ENCODE results near the gene SLC45A2.

SLC45A2 gene

DNA sequence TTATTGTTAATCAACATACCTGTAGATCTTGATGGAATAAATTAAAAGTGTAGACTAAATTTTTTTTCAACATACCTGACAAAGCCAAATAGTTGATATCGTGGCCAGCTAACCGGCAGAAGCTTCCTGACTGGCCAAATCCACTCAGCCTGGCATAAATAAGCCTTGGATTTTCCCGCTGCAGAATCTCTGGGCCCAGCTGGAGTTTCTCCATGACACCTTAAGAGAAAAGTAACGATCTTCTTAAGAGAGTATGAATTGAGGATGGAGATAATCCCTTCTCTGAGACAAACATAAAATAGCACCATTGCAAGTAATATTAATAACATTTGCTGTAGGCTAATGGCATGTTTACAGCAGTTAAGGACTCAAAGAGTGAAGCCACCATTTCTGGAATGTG is 21.2 kb upstream of the SLC45A2 start:
- DNase-seq, result no peak

DNA sequence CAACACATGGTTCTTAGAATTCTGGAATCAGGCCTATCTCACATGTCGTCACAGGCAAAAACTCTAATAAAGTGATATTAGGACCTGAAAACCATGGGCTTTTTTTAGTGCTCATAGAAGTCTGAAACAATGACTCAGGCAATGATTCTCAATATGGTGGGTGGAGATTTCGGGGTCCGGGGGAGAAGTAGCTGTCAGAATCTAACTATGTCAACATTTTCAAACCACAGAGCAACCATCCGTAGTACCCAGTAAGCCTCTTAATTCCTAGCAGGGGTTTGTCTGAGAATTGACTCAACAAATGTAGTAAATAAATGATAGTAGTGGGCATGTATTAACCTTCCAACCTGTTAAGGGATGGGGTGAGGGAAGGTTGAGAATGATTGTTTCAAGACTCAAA is 20.7 kb upstream of the SLC45A2 start:
- peak; percentile 33 for DNase-seq

DNA sequence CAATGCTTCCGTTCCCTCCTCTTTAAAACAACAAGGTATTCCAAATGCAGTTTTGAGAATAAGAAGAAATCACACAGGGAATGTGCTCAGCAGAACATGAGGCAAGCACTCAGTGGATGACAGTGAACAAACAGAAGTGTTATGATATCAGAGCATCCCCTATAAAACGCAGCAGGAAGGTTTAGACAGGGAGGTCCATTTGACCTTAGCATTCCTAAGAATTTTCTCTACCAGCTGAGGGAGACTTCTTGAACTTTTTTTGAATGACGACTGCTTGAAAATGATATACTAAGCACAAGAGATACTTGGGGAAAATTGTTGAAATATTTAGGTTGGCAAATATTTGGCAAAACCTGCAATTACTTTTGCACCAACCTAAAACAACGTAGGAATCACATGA is 19.4 kb upstream of the SLC45A2 start:
- DNase-seq, result no peak

DNA sequence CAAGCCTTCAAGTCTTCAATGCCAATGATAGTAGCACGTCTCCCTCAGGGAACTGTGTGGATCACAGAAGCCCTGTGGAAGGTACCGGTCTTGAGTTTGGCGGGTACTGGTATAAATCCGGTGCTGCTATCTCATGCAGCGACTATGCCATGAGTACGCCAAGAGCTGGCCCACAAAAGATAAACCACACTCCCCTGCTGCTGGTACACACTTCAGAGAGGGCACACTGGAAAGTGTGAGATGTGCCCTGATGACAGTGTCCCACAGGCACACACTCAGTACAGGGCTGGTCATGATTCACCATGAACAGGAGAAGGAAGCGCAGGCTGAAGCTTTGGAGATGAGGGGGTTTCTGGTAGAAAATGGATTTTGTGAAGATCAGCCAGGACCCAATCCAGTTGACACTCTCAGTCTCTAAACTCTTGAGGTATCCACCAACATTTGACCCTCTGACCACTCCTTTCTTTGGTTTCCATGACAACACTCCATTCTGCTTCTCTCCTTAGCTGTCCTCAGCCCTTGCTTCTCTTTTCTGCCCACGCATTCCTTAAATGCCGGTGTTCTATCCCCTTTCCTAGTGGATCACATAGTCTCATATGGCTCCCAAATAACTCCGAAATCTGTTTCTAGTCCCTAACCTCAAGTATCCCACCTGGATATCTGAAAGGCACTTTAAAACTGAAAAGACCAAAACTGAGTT is 18.3 kb upstream of the SLC45A2 start:
- peak; percentile 16 for DNase-seq

- no peak for DNase-seq
Measured at GRCh38 chr5:34001241-34001841, 16.8 kb upstream of the SLC45A2 start.

DNA sequence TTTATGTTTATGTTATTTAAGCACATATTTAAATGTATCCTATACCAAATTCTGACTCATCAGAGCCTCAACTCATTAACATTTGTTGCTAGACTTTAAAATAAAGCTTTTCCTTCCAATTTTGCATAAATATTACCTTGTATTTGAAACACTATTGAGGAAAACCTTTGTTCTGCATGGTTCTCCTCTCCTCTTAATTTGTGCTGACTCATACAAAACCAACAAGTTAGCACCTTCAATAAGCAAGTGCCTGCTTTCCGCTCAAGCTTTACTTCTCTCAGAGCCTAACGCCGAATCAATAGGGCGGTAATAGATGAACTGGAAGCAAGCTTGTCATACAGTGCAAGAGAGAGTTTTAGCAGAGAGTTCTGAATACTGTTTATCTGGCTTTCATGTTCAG is 15.5 kb upstream of the SLC45A2 start:
- no peak for DNase-seq

- DNase-seq, result peak; percentile 28
Measured at GRCh38 chr5:33997331-33997983, 13.0 kb upstream of the SLC45A2 start.

GRCh38 chr5:33995865-33996264 is 11.4 kb upstream of the SLC45A2 start:
- no peak for DNase-seq

DNA sequence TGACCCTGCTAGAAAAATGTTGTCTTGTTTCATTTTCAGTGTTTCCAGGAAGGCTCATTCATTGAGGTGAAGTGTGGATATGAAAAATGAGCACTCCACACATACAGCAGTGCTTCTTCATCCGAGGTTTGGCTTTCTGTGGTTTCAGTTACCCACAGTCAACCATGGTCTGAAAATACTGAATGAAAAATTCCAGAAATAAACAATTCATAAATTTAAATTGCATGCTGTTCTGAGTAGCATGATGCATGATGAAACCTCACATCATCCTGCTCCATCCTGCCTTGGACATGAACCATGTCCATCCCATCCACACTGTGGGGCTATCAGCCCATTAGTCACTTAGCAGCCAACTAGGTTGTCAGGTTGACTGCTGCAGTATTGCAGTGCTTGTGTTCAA is 10.4 kb upstream of the SLC45A2 start:
- no peak for DNase-seq

DNA sequence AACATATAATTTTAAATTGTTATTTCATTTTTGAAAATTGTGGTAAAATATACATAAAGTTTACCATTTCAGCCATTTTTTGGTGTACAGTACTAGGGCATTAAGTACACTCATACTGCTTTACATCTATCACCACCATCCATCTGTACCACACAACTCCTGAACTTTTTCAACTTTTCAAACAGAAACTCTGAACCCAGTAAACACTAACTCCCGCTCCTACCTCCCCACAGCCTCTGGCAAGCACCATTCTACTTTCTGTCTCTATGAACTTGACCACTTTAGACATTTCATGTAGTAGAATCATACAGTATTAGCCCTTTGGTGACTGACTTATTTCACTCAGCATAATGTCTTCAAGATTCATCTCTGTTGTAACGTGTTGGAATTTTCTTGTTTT is 8.4 kb upstream of the SLC45A2 start:
- no peak for DNase-seq

- no peak for DNase-seq
Measured at GRCh38 chr5:33985447-33985846, 954 bp upstream of the SLC45A2 start.

DNA sequence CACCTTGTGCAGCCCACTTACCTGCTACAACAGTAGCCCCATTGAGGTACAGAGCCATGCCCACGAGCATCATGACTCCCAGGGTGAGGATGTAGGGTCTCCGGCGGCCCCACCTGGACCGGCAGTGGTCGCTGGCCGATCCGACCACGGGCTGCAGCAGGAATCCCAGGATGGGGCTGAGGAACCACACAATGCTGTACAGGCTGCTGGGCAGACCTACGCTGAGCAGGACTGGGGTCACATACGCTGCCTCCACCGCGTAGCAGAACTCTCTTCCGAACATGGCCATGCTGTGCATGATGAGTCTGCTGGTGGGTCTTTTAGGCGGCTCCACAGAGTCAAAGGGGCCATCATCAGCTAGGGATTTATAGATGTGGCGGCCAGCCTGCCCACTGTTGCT is 315 bp downstream of the SLC45A2 start:
- no peak for DNase-seq

DNA sequence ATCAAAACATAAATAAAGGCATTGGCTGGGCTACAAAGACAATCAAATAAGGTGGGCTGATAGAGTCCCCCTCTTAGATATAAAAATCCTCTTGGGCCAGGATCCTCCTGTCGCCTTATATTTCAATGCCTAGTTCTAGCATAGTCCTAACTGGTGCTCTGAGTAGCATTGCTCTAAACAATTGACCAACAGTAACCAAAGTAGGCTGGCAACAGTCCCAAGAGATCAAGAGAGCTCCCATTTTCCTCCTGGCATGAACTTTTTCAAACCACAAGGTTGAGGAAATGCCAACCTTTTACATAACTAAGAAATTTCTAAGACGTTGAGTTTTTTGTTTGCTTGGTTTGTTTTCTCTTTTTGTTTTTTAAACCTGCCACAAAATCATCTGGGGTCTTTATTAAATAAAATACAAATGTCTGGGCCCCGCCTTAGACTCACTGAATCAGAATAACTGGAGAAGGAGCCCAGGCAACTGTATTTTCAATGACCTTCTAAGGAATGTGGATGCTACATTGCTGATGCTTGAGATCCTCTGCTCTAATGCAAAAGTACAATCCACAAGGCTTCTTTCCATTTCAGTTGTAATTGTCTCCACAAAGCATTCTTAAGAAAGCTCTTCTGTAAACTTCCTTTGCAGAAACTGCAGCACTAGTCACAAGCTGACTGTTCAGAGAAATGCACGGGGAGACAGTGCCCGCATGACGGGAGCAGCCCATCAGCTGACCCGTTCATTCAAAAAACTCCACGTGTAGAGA is 2.9 kb downstream of the SLC45A2 start:
- no peak for DNase-seq

DNA sequence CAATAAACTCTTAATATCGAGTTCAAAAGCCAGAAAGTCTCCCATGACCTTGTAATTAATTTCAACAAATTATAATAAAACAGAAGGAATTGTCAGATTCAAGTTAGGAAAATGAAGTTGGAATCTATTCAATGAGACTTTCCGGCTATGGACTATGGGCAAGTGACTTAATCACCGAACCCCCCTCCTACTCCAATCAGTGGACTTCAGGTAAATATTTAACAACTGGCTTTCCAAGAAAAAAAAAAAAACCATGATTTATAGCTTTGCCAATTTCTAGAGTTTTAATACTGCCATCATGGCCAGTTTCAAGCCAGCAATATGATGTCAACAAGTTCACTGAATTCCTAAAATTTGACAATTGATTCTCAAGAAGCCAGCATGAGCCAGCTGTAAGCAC is 4.5 kb downstream of the SLC45A2 start:
- no peak for DNase-seq

DNA sequence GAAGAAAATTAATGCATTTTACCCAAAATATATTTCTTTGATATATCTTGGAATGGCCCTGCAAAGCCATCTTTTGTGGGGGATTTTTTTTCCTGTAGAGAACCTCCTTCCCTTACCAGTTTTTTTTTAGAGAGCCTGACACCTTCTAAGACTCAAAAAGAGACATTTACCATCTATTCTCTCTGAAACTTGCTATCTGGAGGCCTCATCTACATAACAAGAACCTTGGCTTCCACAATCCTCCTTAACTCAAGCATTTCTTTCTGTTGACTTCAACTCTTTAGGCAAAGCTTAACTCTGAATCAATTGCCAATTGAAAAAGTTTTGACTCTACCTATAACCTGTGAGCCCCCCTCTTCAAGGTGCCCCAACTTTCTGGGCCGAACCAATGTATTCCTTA is 6.2 kb downstream of the SLC45A2 start:
- DNase-seq, result no peak

DNA sequence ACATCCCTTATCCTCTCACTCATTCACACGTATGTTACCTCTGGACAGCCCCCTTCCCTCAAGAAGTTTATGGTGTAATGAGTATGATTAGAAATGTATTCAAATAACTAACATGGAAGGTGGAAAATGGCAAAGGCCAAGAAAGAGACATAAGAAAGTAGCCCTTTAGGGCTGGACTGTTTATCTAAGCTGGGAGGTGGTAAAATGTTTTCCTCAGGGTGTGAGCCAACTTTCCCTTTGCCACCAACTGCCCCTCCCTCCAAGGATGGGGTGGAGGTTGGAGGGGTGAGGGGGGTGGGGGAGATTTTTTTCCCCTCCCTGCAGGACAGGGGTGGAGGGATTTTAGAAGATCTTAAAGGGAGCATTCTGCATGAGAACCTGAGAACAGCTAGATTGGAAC is 8.2 kb downstream of the SLC45A2 start:
- DNase-seq, result no peak

DNA sequence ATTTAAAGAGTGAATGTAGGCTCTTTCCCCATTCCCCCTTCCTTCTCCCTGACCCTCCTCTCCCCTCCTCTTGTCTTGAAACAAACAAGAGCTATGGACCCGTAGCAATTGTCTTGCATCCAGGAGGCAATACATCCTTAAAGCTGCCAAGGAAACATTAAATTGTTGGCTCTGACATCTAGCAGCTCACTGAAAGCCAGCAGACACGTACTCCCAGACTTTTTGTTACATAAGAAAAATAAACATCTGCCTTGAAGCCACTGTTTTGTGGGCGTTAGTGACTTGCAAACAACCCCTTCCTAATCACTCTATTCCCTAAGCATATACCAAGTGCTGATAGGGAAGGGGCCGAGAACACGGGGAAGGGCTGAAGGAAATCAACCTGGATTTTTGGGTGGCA is 8.6 kb downstream of the SLC45A2 start:
- no peak for DNase-seq

GRCh38 chr5:33973271-33973670 is 11.2 kb downstream of the SLC45A2 start:
- no peak for DNase-seq

GRCh38 chr5:33969572-33970452 is 14.7 kb downstream of the SLC45A2 start:
- DNase-seq, result no peak

- no peak for DNase-seq
Measured at GRCh38 chr5:33968211-33969005, 16.1 kb downstream of the SLC45A2 start.

- DNase-seq, result no peak
Measured at GRCh38 chr5:33966805-33967204, 17.7 kb downstream of the SLC45A2 start.

All from activated CD4-positive, alpha-beta T cell treated with anti-CD3 and anti-CD28 coated beads for 48 hours (primary cell).